Kidney (tissue), 14 donors: ENCODE measurements around the gene ESPN. TPM values are rescaled to one million over a fixed set of nuclear protein-coding genes. Genes with fewer than 3 reads are reported as not detected.

Experiments
- DNase-seq, 5 donors: peaks; one replicate each; pipeline ENCODE4 v3.0.0-alpha.2; 2013 to 2020
- FAIRE-seq: peaks from 2 replicates; lab custom pipeline; 2012; peaks lifted over from hg19 to GRCh38; lab: Jason Lieb, UNC
- H3K27ac ChIP-seq, 2 donors: one replicate each; pipeline ENCODE4 v1.7.0; 2013; ENCODE audit warnings: low read depth in 2 of 2, low read length in 2 of 2, inconsistent platforms in 1 of 2
- H3K27me3 ChIP-seq: one replicate; pipeline ENCODE4 v1.7.1; 2013; ENCODE audit warnings: low read length, inconsistent platforms; ENCODE audit not compliant: control insufficient read depth, insufficient read depth
- H3K36me3 ChIP-seq, 3 donors: one replicate each; pipeline versions ENCODE4 v1.7.0 to v1.7.1; 2013; ENCODE audit warnings: low read length in 3 of 3, control low read depth in 1 of 3, inconsistent platforms in 1 of 3; ENCODE audit not compliant: insufficient read depth in 3 of 3, control insufficient read depth in 2 of 3
- H3K4me1 ChIP-seq, 3 donors: one replicate each; pipeline versions ENCODE4 v1.7.0 to v1.7.1; 2013; ENCODE audit warnings: low read length in 3 of 3, inconsistent platforms in 1 of 3, low read depth in 1 of 3; ENCODE audit not compliant: control insufficient read depth in 2 of 3, insufficient read depth in 2 of 3
- H3K4me3 ChIP-seq, 3 donors: one replicate each; pipeline versions ENCODE4 v1.7.0 to v1.8.1; 2013; ENCODE audit warnings: low read length in 3 of 3, control low read depth in 1 of 3, inconsistent platforms in 1 of 3
- H3K9ac ChIP-seq, 3 donors: one replicate each; pipeline versions ENCODE4 v1.7.0 to v1.7.1; 2013; ENCODE audit warnings: low read length in 3 of 3, control low read depth in 1 of 3, inconsistent platforms in 1 of 3
- H3K9me3 ChIP-seq, 3 donors: one replicate each; pipeline versions ENCODE4 v1.7.0 to v1.7.1; 2013; ENCODE audit warnings: low read length in 3 of 3, control low read depth in 1 of 3, inconsistent platforms in 1 of 3; ENCODE audit not compliant: control insufficient read depth in 2 of 3, insufficient read depth in 1 of 3
- intact Hi-C: fragments of 100-400 bp; cut with DNase I; formaldehyde crosslinking; loops from one replicate; pipeline ENCODE4 v1.11.1; 2022
- polyA plus RNA-seq: library from polyadenylated mRNA; stranded (reverse); fragments of 350-450 nt; fragmentation: Illumina TruSeq; extraction: RNeasy Lipid Tissue Mini Kit (QIAGEN cat#74804); gene quantifications from one replicate; pipeline ENCODE4 v1.2.3, GENCODE V29; 2014; ENCODE audit warnings: low read depth, low replicate concordance; ENCODE audit not compliant: insufficient read depth
- total RNA-seq: library from RNA; stranded (reverse); fragmentation: NEBNext Ultra II Directional; extraction: Animal tissue kit (Norgen Biotek cat#: 25700); gene quantifications from one replicate; pipeline ENCODE4 v1.2.1, GENCODE V29; 2021
- TF ChIP-seq, protein P1 (sequence below): IDR thresholded peaks from 3 replicates; pipeline ENCODE4 v1.5.1; 2012; ENCODE audit warnings: mild to moderate bottlenecking, moderate library complexity, borderline replicate concordance; ENCODE audit not compliant: insufficient read depth; ENCODE audit errors: extremely low read depth
- donor health status: control.
- donor health status: control.
- donor health status: control.
- donor health status: control.
- donor health status: control.
- donor health status: DM: yes; HTN: yes; CAD: no.
- donor health status: Normal renal cell carcinoma (clear cell type).

The ESPN gene
- total and polyA plus RNA-seq, 2 donors from 2014 or later: 14.2 to 112 TPM

DNA sequence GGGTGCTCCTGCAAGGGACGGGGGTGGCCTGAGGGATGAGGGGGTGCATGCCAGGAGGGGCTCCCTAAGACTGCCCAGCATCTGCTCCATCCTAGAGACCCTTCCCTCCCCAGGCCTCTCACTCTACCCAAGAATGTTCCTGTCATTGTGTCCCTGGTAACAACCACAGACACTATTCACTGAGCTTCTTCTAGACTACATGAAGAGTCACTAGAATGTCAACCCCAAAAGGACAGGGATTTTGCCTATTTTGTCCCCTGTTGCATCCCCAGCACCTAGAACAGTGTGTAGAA lies 38.5 kb downstream of the ESPN start:
- intact Hi-C loops: no loop called here
- H3K4me1 ChIP-seq: no peaks in the 10 kb centered on the region
- no peaks in the 10 kb centered on the region for H3K9me3 ChIP-seq
- H3K36me3 ChIP-seq: no peaks in the 10 kb centered on the region
- no peak overlapping the region for H3K4me3 ChIP-seq
- no peak for FAIRE-seq
- H3K27me3 ChIP-seq: no peaks in the 10 kb centered on the region
- no peak for DNase-seq
- TF ChIP-seq, protein P1, sequence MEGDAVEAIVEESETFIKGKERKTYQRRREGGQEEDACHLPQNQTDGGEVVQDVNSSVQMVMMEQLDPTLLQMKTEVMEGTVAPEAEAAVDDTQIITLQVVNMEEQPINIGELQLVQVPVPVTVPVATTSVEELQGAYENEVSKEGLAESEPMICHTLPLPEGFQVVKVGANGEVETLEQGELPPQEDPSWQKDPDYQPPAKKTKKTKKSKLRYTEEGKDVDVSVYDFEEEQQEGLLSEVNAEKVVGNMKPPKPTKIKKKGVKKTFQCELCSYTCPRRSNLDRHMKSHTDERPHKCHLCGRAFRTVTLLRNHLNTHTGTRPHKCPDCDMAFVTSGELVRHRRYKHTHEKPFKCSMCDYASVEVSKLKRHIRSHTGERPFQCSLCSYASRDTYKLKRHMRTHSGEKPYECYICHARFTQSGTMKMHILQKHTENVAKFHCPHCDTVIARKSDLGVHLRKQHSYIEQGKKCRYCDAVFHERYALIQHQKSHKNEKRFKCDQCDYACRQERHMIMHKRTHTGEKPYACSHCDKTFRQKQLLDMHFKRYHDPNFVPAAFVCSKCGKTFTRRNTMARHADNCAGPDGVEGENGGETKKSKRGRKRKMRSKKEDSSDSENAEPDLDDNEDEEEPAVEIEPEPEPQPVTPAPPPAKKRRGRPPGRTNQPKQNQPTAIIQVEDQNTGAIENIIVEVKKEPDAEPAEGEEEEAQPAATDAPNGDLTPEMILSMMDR: no peak
- H3K9ac ChIP-seq: no peak overlapping the region
- no peak overlapping the region for H3K27ac ChIP-seq

DNA sequence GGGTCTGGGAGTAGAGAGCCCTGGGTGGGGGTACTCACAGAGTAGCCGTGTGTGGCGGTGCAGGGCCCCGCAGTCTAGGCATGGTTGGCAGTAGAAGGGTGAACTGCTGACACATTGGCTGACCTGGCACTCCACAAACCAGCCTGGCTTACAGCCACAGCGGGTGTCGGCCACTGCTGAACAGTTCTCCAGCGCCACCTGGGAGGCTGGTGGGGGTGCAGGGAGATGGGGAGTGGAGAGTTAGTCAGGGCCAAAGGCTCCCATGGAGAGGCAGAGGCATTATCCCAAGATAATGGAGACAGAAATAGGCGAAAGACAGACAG lies 39.9 kb downstream of the ESPN start:
- DNase-seq: peak in 1 of 5 donors; percentile 75
- TF ChIP-seq, protein P1: peak; percentile 27
- H3K27me3 ChIP-seq: no peaks in the 10 kb centered on the region
- H3K4me1 ChIP-seq: no peaks in the 10 kb centered on the region
- no peak overlapping the region for H3K9ac ChIP-seq
- no peak overlapping the region for H3K27ac ChIP-seq
- H3K36me3 ChIP-seq: no peaks in the 10 kb centered on the region
- no peak for FAIRE-seq
- H3K4me3 ChIP-seq: no peak overlapping the region
- intact Hi-C loops: no loop called here
- no peaks in the 10 kb centered on the region for H3K9me3 ChIP-seq

DNA sequence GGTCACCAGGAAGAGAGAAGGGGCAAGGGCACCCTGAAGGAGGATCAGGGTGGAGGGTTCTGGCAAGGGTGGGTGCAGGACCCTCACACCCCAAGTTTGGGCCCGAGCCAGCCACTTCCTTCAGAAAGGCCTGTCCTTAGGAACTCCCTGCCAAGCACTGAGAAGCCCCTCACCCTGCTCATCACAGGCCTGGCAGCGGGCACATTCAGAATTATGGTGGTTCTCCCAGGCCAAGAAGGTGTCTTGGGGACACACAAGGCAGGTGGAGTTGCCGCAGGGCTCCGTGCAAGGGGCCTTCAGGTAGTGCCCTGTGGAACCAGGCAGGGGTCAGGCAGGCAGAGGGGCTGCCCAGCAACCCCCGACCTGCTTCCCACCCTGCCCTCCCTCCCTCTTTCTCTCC lies 40.3 kb downstream of the ESPN start:
- DNase-seq (no peak), FAIRE-seq (no peak)
- H3K9me3 ChIP-seq: no peaks in the 10 kb centered on the region
- intact Hi-C loops: no loop called here
- no peak overlapping the region for H3K4me3 ChIP-seq
- no peaks in the 10 kb centered on the region for H3K27me3 ChIP-seq
- H3K9ac ChIP-seq: no peak overlapping the region
- no peaks in the 10 kb centered on the region for H3K4me1 ChIP-seq
- TF ChIP-seq, protein P1: no peak
- no peaks in the 10 kb centered on the region for H3K36me3 ChIP-seq
- H3K27ac ChIP-seq: no peak overlapping the region

DNA sequence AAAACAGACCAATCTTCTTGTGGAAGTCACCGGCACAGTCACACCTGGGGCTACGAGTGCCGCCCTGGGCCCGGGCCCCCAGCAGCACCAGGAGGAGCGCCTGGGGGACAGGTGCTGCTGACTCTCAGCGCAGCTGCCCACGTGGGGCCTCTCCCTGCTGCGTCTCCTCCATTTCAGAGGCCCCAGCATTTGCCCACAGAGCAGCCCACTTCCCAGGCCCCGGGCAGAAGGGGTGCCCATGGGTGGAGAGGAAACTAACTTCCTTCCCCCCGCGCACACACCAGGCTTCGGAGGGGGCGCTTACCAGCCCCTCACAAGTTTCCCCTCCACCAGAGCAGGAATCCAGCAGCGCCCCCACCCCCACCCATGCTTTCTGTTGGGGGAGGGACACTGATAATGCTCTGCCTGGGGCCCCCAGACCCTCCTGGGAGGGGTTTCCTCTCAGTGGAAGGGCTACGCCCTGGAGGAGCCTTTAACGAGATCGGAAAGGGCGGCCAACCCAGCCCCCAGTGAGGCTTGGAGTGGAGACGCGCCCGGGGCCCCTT lies 41.0 kb downstream of the ESPN start:
- TF ChIP-seq, protein P1: no peak
- no peak overlapping the region for H3K4me3 ChIP-seq
- no peaks in the 10 kb centered on the region for H3K27me3 ChIP-seq
- no peaks in the 10 kb centered on the region for H3K4me1 ChIP-seq
- no peaks in the 10 kb centered on the region for H3K9me3 ChIP-seq
- peak in 1 of 5 donors; percentile 52 for DNase-seq
- no peak for FAIRE-seq
- no peaks in the 10 kb centered on the region for H3K36me3 ChIP-seq
- intact Hi-C loops: no loop called here
- no peak overlapping the region for H3K27ac ChIP-seq
- no peak overlapping the region for H3K9ac ChIP-seq
